Measurements from ENCODE around the gene ITGAE.

ITGAE gene

DNA sequence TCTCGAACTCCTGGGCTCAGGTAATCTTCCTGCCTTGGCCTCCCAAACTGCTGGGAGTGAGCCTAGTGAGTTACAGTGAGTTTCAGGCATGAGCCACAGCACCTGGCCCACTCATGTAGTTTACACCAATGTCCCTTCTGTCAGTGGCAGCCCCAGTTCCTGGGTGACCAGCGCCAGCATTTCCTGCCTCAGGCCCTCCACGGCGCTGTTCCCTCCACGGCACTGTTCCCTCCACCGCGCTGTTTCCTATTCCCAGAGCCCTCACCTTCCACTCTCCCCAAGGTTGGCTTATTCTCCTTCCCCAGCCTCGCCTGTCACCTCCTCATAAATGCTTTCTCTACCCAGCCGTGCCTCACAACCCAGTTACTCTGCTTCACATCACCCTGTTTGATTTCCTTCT is 32.6 kb downstream of the ITGAE start:
- Mint-ChIP-seq H3K4me3 (no peak overlapping the region), H3K9me3 (peaks cover 9% of the 10 kb centered on the region), H3K36me3 (ENCODE audit: low read depth) (peaks cover 9% of the 10 kb centered on the region), H3K4me1 (ENCODE audit: low read depth) (peaks cover 46% of the 10 kb centered on the region), H3K27me3 (ENCODE audit: low read depth) (no peaks in the 10 kb centered on the region), H3K27ac (no peak overlapping the region)

DNA sequence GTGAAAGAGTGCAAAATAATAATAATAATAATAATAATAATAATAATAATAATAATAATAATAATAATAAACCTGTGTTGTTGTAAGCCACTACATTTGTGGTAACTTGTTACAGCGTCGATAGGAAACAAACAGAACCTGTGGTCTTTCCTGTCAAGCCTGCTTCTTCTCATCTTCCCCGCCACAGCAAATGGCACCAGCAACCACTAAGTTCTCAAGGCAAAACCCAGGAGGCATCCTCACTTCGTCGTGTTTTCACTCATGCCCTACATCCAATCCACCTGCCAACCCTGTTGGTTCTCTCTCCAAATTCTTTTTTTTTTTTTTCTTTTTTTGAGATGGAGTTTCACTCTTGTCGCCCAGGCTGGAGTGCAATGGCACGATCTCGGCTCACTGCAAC is 34.2 kb downstream of the ITGAE start:
- Mint-ChIP-seq H3K9me3 (peaks cover 9% of the 10 kb centered on the region), H3K4me1 (ENCODE audit: low read depth) (peaks cover 48% of the 10 kb centered on the region), H3K27me3 (ENCODE audit: low read depth) (no peaks in the 10 kb centered on the region), H3K36me3 (ENCODE audit: low read depth) (peaks cover 9% of the 10 kb centered on the region), H3K27ac (peak overlapping the region; percentile 80), H3K4me3 (peak overlapping the region; percentile 34)

DNA sequence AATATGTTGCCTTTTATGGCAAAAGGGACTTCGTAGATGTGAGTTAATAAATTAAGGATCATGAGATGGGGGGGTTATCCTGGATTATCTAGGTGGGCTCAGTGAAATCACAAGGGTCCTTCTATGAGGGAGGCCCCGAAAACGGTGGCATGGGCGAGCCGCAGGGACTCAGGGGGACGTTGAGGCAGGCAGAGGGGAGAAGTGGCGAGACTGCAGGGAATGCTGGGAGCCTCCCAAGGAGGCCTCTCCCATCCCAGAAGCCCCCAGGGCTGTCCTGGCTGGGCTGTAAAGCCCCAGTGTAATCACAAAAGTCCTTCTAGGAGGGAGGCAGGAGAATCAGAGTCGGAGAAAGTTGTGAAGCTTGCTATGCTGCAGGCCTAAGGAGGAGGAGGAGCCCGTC is 35.0 kb downstream of the ITGAE start:
- Mint-ChIP-seq H3K27me3 (ENCODE audit: low read depth) (no peaks in the 10 kb centered on the region), H3K9me3 (peaks cover 9% of the 10 kb centered on the region), H3K4me1 (ENCODE audit: low read depth) (peaks cover 46% of the 10 kb centered on the region), H3K36me3 (ENCODE audit: low read depth) (peaks cover 9% of the 10 kb centered on the region), H3K4me3 (no peak overlapping the region), H3K27ac (peak overlapping the region; percentile 96)

DNA sequence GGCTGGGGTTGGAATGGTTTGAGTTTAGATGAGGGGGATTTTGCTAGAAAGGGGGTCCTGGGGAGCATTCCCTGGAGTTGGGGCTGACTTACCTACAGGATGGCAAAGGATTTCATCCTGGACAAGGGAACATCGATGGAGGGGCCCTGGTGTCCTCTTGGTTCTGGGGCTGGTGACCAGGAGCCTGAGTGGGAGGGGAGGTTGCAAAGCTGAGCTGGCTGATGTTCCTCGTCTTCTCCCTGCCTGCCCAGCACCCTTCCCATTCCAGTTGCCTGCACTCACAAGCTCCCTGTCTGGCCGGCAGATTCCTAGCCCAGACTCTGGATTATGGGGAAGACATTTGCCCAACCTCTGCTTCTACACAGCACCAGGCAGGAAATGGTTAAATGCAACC is 37.2 kb downstream of the ITGAE start:
- H3K27ac Mint-ChIP-seq: peak overlapping the region; percentile 96
- H3K27me3 Mint-ChIP-seq (ENCODE audit: low read depth): no peaks in the 10 kb centered on the region
- H3K4me1 Mint-ChIP-seq (ENCODE audit: low read depth): peaks cover 42% of the 10 kb centered on the region
- H3K36me3 Mint-ChIP-seq (ENCODE audit: low read depth): peaks cover 15% of the 10 kb centered on the region
- H3K4me3 Mint-ChIP-seq: peak overlapping the region; percentile 79
- H3K9me3 Mint-ChIP-seq: peaks cover 21% of the 10 kb centered on the region

- peak overlapping the region; percentile 79 for H3K4me3 Mint-ChIP-seq
- peaks cover 38% of the 10 kb centered on the region for H3K4me1 Mint-ChIP-seq (ENCODE audit: low read depth)
- peaks cover 13% of the 10 kb centered on the region for H3K36me3 Mint-ChIP-seq (ENCODE audit: low read depth)
- H3K27ac Mint-ChIP-seq: peak overlapping the region; percentile 96
- H3K9me3 Mint-ChIP-seq: peaks cover 21% of the 10 kb centered on the region
- no peaks in the 10 kb centered on the region for H3K27me3 Mint-ChIP-seq (ENCODE audit: low read depth)
Measured at GRCh38 chr17:3762922-3763776, 37.8 kb downstream of the ITGAE start.

- Mint-ChIP-seq H3K27me3 (ENCODE audit: low read depth) (no peaks in the 10 kb centered on the region), H3K9me3 (peaks cover 15% of the 10 kb centered on the region), H3K4me1 (ENCODE audit: low read depth) (peaks cover 34% of the 10 kb centered on the region), H3K27ac (no peak overlapping the region), H3K36me3 (ENCODE audit: low read depth) (peaks cover 10% of the 10 kb centered on the region), H3K4me3 (no peak overlapping the region)
Measured at GRCh38 chr17:3761918-3762380, 39.0 kb downstream of the ITGAE start.

GRCh38 chr17:3761036-3761917 is 39.7 kb downstream of the ITGAE start:
- Mint-ChIP-seq H3K4me3 (no peak overlapping the region), H3K9me3 (peaks cover 12% of the 10 kb centered on the region), H3K27ac (peak overlapping the region; percentile 1), H3K27me3 (ENCODE audit: low read depth) (no peaks in the 10 kb centered on the region), H3K36me3 (ENCODE audit: low read depth) (peaks cover 7% of the 10 kb centered on the region), H3K4me1 (ENCODE audit: low read depth) (peaks cover 29% of the 10 kb centered on the region)

DNA sequence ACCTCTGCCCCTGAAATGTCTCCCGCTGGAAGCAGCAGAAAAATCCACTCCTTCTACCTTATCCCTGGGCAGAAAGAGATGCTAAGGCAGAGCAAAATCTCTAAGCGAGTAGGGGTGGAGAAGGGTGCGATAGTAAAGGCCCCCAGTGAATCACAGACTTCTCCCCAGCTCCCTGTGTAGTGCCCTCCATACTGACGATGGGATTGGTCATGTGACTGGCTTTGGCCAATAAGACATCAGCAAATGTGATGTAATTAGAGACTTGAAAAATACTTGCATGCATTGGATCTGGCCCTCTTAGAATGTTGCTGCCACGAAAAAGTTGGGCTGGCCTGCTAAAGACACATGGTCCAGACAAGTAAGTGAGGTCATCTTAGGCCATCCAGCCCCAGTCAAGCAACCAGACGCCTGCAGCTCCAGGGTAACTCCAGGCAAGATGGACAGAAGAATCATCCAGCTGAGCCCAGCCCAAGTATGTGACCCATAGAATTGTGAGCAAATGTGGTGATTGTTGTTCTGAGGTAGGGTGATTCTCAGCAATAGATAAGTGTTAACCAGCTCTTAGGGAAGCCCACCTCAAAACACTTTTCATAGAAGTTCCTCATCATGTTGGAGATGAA is 41.3 kb downstream of the ITGAE start:
- Mint-ChIP-seq H3K27me3 (ENCODE audit: low read depth) (no peaks in the 10 kb centered on the region), H3K36me3 (ENCODE audit: low read depth) (peaks cover 7% of the 10 kb centered on the region), H3K4me3 (no peak overlapping the region), H3K9me3 (peaks cover 12% of the 10 kb centered on the region), H3K27ac (no peak overlapping the region), H3K4me1 (ENCODE audit: low read depth) (peaks cover 21% of the 10 kb centered on the region)

- Mint-ChIP-seq H3K27ac (peak overlapping the region; percentile 47), H3K4me1 (ENCODE audit: low read depth) (peaks cover 15% of the 10 kb centered on the region), H3K36me3 (ENCODE audit: low read depth) (peaks cover 6% of the 10 kb centered on the region), H3K4me3 (no peak overlapping the region), H3K27me3 (ENCODE audit: low read depth) (no peaks in the 10 kb centered on the region), H3K9me3 (peaks cover 12% of the 10 kb centered on the region)
Measured at GRCh38 chr17:3755335-3756030, 45.5 kb downstream of the ITGAE start.

- Mint-ChIP-seq H3K9me3 (peaks cover 6% of the 10 kb centered on the region), H3K4me3 (no peak overlapping the region), H3K27me3 (ENCODE audit: low read depth) (no peaks in the 10 kb centered on the region), H3K27ac (no peak overlapping the region), H3K4me1 (ENCODE audit: low read depth) (peaks cover 21% of the 10 kb centered on the region), H3K36me3 (ENCODE audit: low read depth) (peaks cover 1% of the 10 kb centered on the region)
Measured at GRCh38 chr17:3754458-3755334, 46.3 kb downstream of the ITGAE start.

GRCh38 chr17:3754066-3754457 is 46.9 kb downstream of the ITGAE start:
- no peak overlapping the region for H3K27ac Mint-ChIP-seq
- H3K4me1 Mint-ChIP-seq (ENCODE audit: low read depth): peaks cover 23% of the 10 kb centered on the region

GRCh38 chr17:3753624-3754023 is 47.4 kb downstream of the ITGAE start:
- peaks cover 27% of the 10 kb centered on the region for H3K4me1 Mint-ChIP-seq (ENCODE audit: low read depth)
- no peaks in the 10 kb centered on the region for H3K27me3 Mint-ChIP-seq (ENCODE audit: low read depth)
- no peaks in the 10 kb centered on the region for H3K9me3 Mint-ChIP-seq
- H3K4me3 Mint-ChIP-seq: no peak overlapping the region
- no peak overlapping the region for H3K27ac Mint-ChIP-seq
- H3K36me3 Mint-ChIP-seq (ENCODE audit: low read depth): no peaks in the 10 kb centered on the region

More at GRCh38 chr17:3754066-3754457, 46.9 kb downstream of the ITGAE start:
- Mint-ChIP-seq H3K27me3 (ENCODE audit: low read depth) (no peaks in the 10 kb centered on the region), H3K4me3 (no peak overlapping the region), H3K36me3 (ENCODE audit: low read depth) (no peaks in the 10 kb centered on the region), H3K9me3 (no peaks in the 10 kb centered on the region)

GRCh38 chr17:3751836-3752235 is 49.2 kb downstream of the ITGAE start:
- H3K4me1 Mint-ChIP-seq (ENCODE audit: low read depth): peaks cover 28% of the 10 kb centered on the region
- no peaks in the 10 kb centered on the region for H3K27me3 Mint-ChIP-seq (ENCODE audit: low read depth)
- no peaks in the 10 kb centered on the region for H3K36me3 Mint-ChIP-seq (ENCODE audit: low read depth)
- H3K4me3 Mint-ChIP-seq: no peak overlapping the region
- H3K27ac Mint-ChIP-seq: no peak overlapping the region
- no peaks in the 10 kb centered on the region for H3K9me3 Mint-ChIP-seq
